Loucy (cell line): ENCODE results near the gene CDHR2.

Experiments
- H2AFZ ChIP-seq: fragments of 200-600 bp; sonication (generic); 2 replicates; pipeline ENCODE4 v1.6.0; 2016; ENCODE audit warnings: antibody characterized with exemption, mild to moderate bottlenecking, low read length, moderate library complexity
- H3F3A ChIP-seq: fragments of 200-600 bp; 2 replicates; pipeline ENCODE4 v1.6.0; 2016; ENCODE audit warnings: antibody characterized with exemption, low read depth, mild to moderate bottlenecking
- H3K27me3 ChIP-seq: fragments of 200-600 bp; sonication (generic); 2 replicates; pipeline ENCODE4 v1.6.1; 2014; ENCODE audit warnings: low read length, mild to moderate bottlenecking; ENCODE audit not compliant: insufficient read depth, poor library complexity, severe bottlenecking
- H3K36me3 ChIP-seq: fragments of 200-600 bp; sonication (generic); 2 replicates; pipeline ENCODE4 v1.6.1; 2016; ENCODE audit warnings: low read length; ENCODE audit not compliant: insufficient read depth
- H3K4me1 ChIP-seq: fragments of 200-600 bp; sonication (generic); 2 replicates; pipeline ENCODE4 v1.5.1; 2014; ENCODE audit warnings: low read length, mild to moderate bottlenecking; ENCODE audit not compliant: insufficient read depth, poor library complexity, severe bottlenecking
- H3K4me2 ChIP-seq: fragments of 200-600 bp; sonication (generic); 2 replicates; pipeline ENCODE4 v1.6.0; 2014; ENCODE audit warnings: antibody characterized with exemption, low read length, low read depth, mild to moderate bottlenecking; ENCODE audit not compliant: poor library complexity, severe bottlenecking
- H3K4me3 ChIP-seq: fragments of 200-600 bp; sonication (generic); 2 replicates; pipeline ENCODE4 v1.5.1; 2014; ENCODE audit warnings: low read length, mild to moderate bottlenecking, mixed read lengths; ENCODE audit not compliant: poor library complexity, severe bottlenecking
- H3K79me2 ChIP-seq: fragments of 200-600 bp; sonication (generic); 2 replicates; pipeline ENCODE4 v1.6.1; 2014; ENCODE audit warnings: low read length; ENCODE audit not compliant: insufficient read depth
- H3K9ac ChIP-seq: fragments of 200-600 bp; sonication (generic); 2 replicates; pipeline ENCODE4 v1.6.0; 2014; ENCODE audit warnings: mild to moderate bottlenecking, low read depth, low read length, moderate library complexity; ENCODE audit not compliant: poor library complexity, severe bottlenecking
- H3K9me2 ChIP-seq: fragments of 200-600 bp; sonication (generic); replicated peaks from 2 replicates; pipeline ENCODE4 v1.6.1; 2016; ENCODE audit warnings: low read depth, low read length, mixed read lengths
- H3K9me3 ChIP-seq: fragments of 200-600 bp; sonication (generic); 2 replicates; pipeline ENCODE4 v1.6.1; 2014; ENCODE audit warnings: mild to moderate bottlenecking, antibody characterized with exemption, low read length, low read depth; ENCODE audit not compliant: insufficient read depth
- H4K20me1 ChIP-seq: fragments of 200-600 bp; sonication (generic); 2 replicates; pipeline ENCODE4 v1.6.0; 2014; ENCODE audit warnings: antibody characterized with exemption, low read length, mild to moderate bottlenecking; ENCODE audit not compliant: insufficient read depth, poor library complexity, severe bottlenecking
- CTCF ChIP-seq: fragments of 200-600 bp; sonication (generic); conservative IDR thresholded peaks from 2 replicates; pipeline ENCODE4 v1.5.1; 2014; ENCODE audit warnings: mild to moderate bottlenecking, antibody characterized with exemption, low read length
- EZH2phosphoT487 ChIP-seq: fragments of 200-600 bp; IDR thresholded peaks from 2 replicates; pipeline ENCODE4 v1.6.1; 2018; ENCODE audit warnings: antibody characterized with exemption, mild to moderate bottlenecking, moderate library complexity, borderline replicate concordance

CDHR2 gene

GRCh38 chr5:176609724-176610434 is 60.7 kb downstream of the CDHR2 start, which contains the start of gene GPRIN1:
Gene GPRIN1 (minus strand): TSS chr5:176610156. CDS start chr5:176599834, 10,322 bp downstream.
- H3K4me3 ChIP-seq, result no peak within 1 kb of the TSS
- H3K4me2 ChIP-seq, result no peak within 1 kb of the TSS
- no peaks in the 10 kb centered on the region for H4K20me1 ChIP-seq
- no peak for TF ChIP-seq EZH2phosphoT487
- TF ChIP-seq CTCF, result no peak
- H3K9me3 ChIP-seq, result no peaks in the 10 kb centered on the region
- H2AFZ ChIP-seq, result no peak within 1 kb of the TSS
- no peak within 1 kb of the TSS for H3K9ac ChIP-seq
- no peaks in the 10 kb centered on the region for H3K4me1 ChIP-seq
- H3K79me2 ChIP-seq, result no peaks in the 10 kb centered on the region
- no peaks in the 10 kb centered on the region for H3K27me3 ChIP-seq
- no peaks in the 10 kb centered on the region for H3K9me2 ChIP-seq
- H3K36me3 ChIP-seq, result no peaks in the 10 kb centered on the region
- H3F3A ChIP-seq, result no peaks in the 10 kb centered on the region

GRCh38 chr5:176610435-176610773 is 61.3 kb downstream of the CDHR2 start:
- Histone ChIP-seq H3K9ac (no peak overlapping the region), H3F3A (no peaks in the 10 kb centered on the region), H3K79me2 (no peaks in the 10 kb centered on the region), H3K36me3 (no peaks in the 10 kb centered on the region), H4K20me1 (no peaks in the 10 kb centered on the region), H2AFZ (no peak overlapping the region), H3K9me2 (no peaks in the 10 kb centered on the region), H3K27me3 (no peaks in the 10 kb centered on the region), H3K4me3 (no peak overlapping the region), H3K4me2 (no peak overlapping the region), H3K4me1 (no peaks in the 10 kb centered on the region), H3K9me3 (no peaks in the 10 kb centered on the region)
- TF ChIP-seq EZH2phosphoT487 (no peak), CTCF (no peak)

- Histone ChIP-seq H3K9ac (no peak overlapping the region), H3K27me3 (no peaks in the 10 kb centered on the region), H4K20me1 (no peaks in the 10 kb centered on the region), H3K4me3 (no peak overlapping the region), H3F3A (no peaks in the 10 kb centered on the region), H3K9me3 (no peaks in the 10 kb centered on the region), H3K4me1 (no peaks in the 10 kb centered on the region), H2AFZ (no peak overlapping the region), H3K4me2 (no peak overlapping the region), H3K79me2 (no peaks in the 10 kb centered on the region), H3K36me3 (no peaks in the 10 kb centered on the region), H3K9me2 (no peaks in the 10 kb centered on the region)
- TF ChIP-seq CTCF (no peak), EZH2phosphoT487 (no peak)
Measured at GRCh38 chr5:176611435-176611834, 62.3 kb downstream of the CDHR2 start.
